Keratinocyte (primary cell): Measurements from ENCODE around the gene PARP4. TPM values are rescaled to one million over a fixed set of nuclear protein-coding genes. Genes with fewer than 3 reads are reported as not detected.
"Not testable (repeated sequence)": the region's sequence is repeated elsewhere in the genome, so short reads cannot be mapped to it uniquely, and the experiment has no call there.

Experiments used
- DNase-seq: peaks from one replicate; pipeline ENCODE4 v3.0.0-alpha.2; 2011; ENCODE audit warnings: low read depth, missing footprints, low spot score
- FAIRE-seq: peaks from 2 replicates; lab custom pipeline; 2011; peaks lifted over from hg19 to GRCh38; lab: Jason Lieb, UNC
- H2AFZ ChIP-seq: 2 replicates; pipeline ENCODE4 v1.6.0; 2012; ENCODE audit warnings: low read length, control low read depth, inconsistent platforms; ENCODE audit not compliant: control insufficient read depth
- H3K27ac ChIP-seq: 2 replicates; pipeline ENCODE4 v1.5.1; 2011; ENCODE audit warnings: low read length; ENCODE audit not compliant: control insufficient read depth, insufficient read depth
- H3K27me3 ChIP-seq: 3 replicates; pipeline ENCODE4 v1.6.0; 2011; ENCODE audit warnings: low read length; ENCODE audit not compliant: control insufficient read depth, insufficient read depth; ENCODE audit errors: extremely low read depth
- H3K36me3 ChIP-seq, 2 experiments: 2 replicates in 1 of 2; 3 replicates in 1 of 2; pipeline ENCODE4 v1.5.1; 2011; ENCODE audit warnings: low read length in 2 of 2, mild to moderate bottlenecking in 1 of 2; ENCODE audit not compliant: control insufficient read depth in 2 of 2, insufficient read depth in 2 of 2; ENCODE audit errors: extremely low read depth in 1 of 2
- H3K4me1 ChIP-seq: 3 replicates; pipeline ENCODE4 v1.5.1; 2011; ENCODE audit warnings: low read length; ENCODE audit not compliant: control insufficient read depth, insufficient read depth; ENCODE audit errors: extremely low read depth
- H3K4me2 ChIP-seq: 3 replicates; pipeline ENCODE4 v1.6.0; 2011; ENCODE audit warnings: low read depth, low read length; ENCODE audit not compliant: control insufficient read depth, insufficient read depth; ENCODE audit errors: extremely low read depth
- H3K4me3 ChIP-seq, 3 experiments: fragments of 200-600 bp in 1 of 3; sonication (generic) in 1 of 3; 2 replicates in 2 of 3; 3 replicates in 1 of 3; pipeline ENCODE4 v1.5.1; 2011 to 2016; ENCODE audit warnings: low read length in 3 of 3, mild to moderate bottlenecking in 3 of 3, control low read depth in 2 of 3, inconsistent platforms in 1 of 3, low read depth in 1 of 3, mixed read lengths in 1 of 3, mixed run types in 1 of 3, moderate library complexity in 1 of 3; ENCODE audit not compliant: control insufficient read depth in 2 of 3, insufficient read depth in 2 of 3; ENCODE audit errors: extremely low read depth in 1 of 3
- H3K79me2 ChIP-seq: 2 replicates; pipeline ENCODE4 v1.6.0; 2012; ENCODE audit warnings: low read length; ENCODE audit not compliant: control insufficient read depth, insufficient read depth
- H3K9ac ChIP-seq: 3 replicates; pipeline ENCODE4 v1.6.0; 2011; ENCODE audit warnings: low read length; ENCODE audit not compliant: control insufficient read depth, insufficient read depth; ENCODE audit errors: extremely low read depth
- H3K9me1 ChIP-seq: 3 replicates; pipeline ENCODE4 v1.6.0; 2011; ENCODE audit warnings: low read length; ENCODE audit not compliant: control insufficient read depth, insufficient read depth; ENCODE audit errors: extremely low read depth
- H3K9me3 ChIP-seq: 2 replicates; pipeline ENCODE4 v1.5.1; 2012; ENCODE audit warnings: low read depth, low read length; ENCODE audit not compliant: control insufficient read depth
- H4K20me1 ChIP-seq: 3 replicates; pipeline ENCODE4 v1.6.0; 2011; ENCODE audit warnings: low read length; ENCODE audit not compliant: control insufficient read depth, insufficient read depth; ENCODE audit errors: extremely low read depth
- CTCF ChIP-seq, 3 experiments: IDR thresholded peaks in 1 of 3; conservative IDR thresholded peaks in 1 of 3; optimal IDR thresholded peaks in 1 of 3; 2 replicates in 2 of 3; 3 replicates in 1 of 3; pipeline versions ENCODE3 to v1.5.1; 2011; ENCODE audit warnings: low read length in 3 of 3, mild to moderate bottlenecking in 3 of 3, moderate library complexity in 2 of 3, control low read depth in 1 of 3, inconsistent platforms in 1 of 3; ENCODE audit not compliant: insufficient read depth in 2 of 3; ENCODE audit errors: extremely low read depth in 1 of 3
- EZH2 ChIP-seq: IDR thresholded peaks from one replicate; pipeline ENCODE4 v1.6.1; 2012; ENCODE audit warnings: inconsistent platforms, mild to moderate bottlenecking, low read length, moderate library complexity
- dilution Hi-C: fragments of 300-500 bp; cut with MboI; formaldehyde crosslinking; loops from one replicate; pipeline ENCODE4 v1.7.0; 2020; ENCODE audit warnings: low sequenced_read_pairs; ENCODE audit not compliant: extremely low pct_ligation_motif_present
- polyA plus RNA-seq, 5 experiments: library from polyadenylated mRNA; depleted of rRNA in 3 of 5; stranded (reverse) in 3 of 5; stranded (forward) in 1 of 5; unstranded in 1 of 5; fragments of >200 nt; gene quantifications; 1 replicate in 1 of 5; 2 replicates in 3 of 5; 3 replicates in 1 of 5; pipeline versions ENCODE4 v1.2.1 to v1.2.3, GENCODE V29; 2011 to 2012; ENCODE audit warnings: missing spikeins in 2 of 5, low read depth in 1 of 5, low replicate concordance in 1 of 5

PARP4 gene
- polyA plus RNA-seq, 1 donor (not counting 4 experiments of a cell fraction or from before 2014, with no cell fraction given), result 44.0 TPM

- H3K4me2 ChIP-seq, H2AFZ ChIP-seq, H3K9ac ChIP-seq, H3K4me3 ChIP-seq, H3K27me3 ChIP-seq, H3K4me1 ChIP-seq, H3K27ac ChIP-seq, dilution Hi-C loops, H3K79me2 ChIP-seq, H3K36me3 ChIP-seq, FAIRE-seq, H3K9me3 ChIP-seq, DNase-seq, H3K9me1 ChIP-seq, H4K20me1 ChIP-seq: not testable (repeated sequence)
These were observed 121.8 kb downstream of the PARP4 start for GRCh38 chr13:24390795-24391194.

GRCh38 chr13:24389506-24389905, 123.1 kb downstream of the PARP4 start:
- no peaks in the 10 kb centered on the region for H4K20me1 ChIP-seq
- no peak overlapping the region for H3K4me3 ChIP-seq
- dilution Hi-C loops, result no loop called here
- H3K27ac ChIP-seq, result no peak overlapping the region
- H3K9ac ChIP-seq, result no peak overlapping the region
- DNase-seq (no peak), FAIRE-seq (no peak)
- no peaks in the 10 kb centered on the region for H3K36me3 ChIP-seq
- H2AFZ ChIP-seq, result no peak overlapping the region
- no peak overlapping the region for H3K4me2 ChIP-seq
- no peaks in the 10 kb centered on the region for H3K4me1 ChIP-seq
- H3K9me1 ChIP-seq, result no peaks in the 10 kb centered on the region
- H3K9me3 ChIP-seq, result no peaks in the 10 kb centered on the region
- H3K79me2 ChIP-seq, result no peaks in the 10 kb centered on the region
- no peaks in the 10 kb centered on the region for H3K27me3 ChIP-seq
- TF ChIP-seq CTCF (optimal IDR thresholded peaks at IDR 0.05 in 1 of 3, IDR thresholded peaks at IDR 0.05 in 1 of 3, conservative IDR thresholded peaks at IDR 0.05 in 1 of 3; ENCODE audit: extremely low read depth in 1 of 3, insufficient read depth in 2 of 3, low read length in 3 of 3) (no peak), EZH2 (no peak)

GRCh38 chr13:24388743-24389142, 123.8 kb downstream of the PARP4 start:
- DNase-seq, FAIRE-seq, H2AFZ ChIP-seq, H3K27me3 ChIP-seq, H3K9me3 ChIP-seq, H3K79me2 ChIP-seq, H3K9ac ChIP-seq, H3K27ac ChIP-seq, H4K20me1 ChIP-seq, H3K36me3 ChIP-seq, H3K4me1 ChIP-seq, dilution Hi-C loops, H3K9me1 ChIP-seq, H3K4me2 ChIP-seq, H3K4me3 ChIP-seq: not testable (repeated sequence)
